SK-N-SH (cell line): ENCODE data around the gene ARID2.

Experiments used
- CTCF ChIP-seq: fragments of 200-600 bp; sonication (generic); IDR thresholded peaks from 2 replicates; pipeline ENCODE4 v1.6.1; 2017; ENCODE audit warnings: antibody characterized with exemption, mild to moderate bottlenecking, moderate library complexity
- GABPA ChIP-seq: IDR thresholded peaks from 2 replicates; pipeline ENCODE4 v1.4.0; 2012; ENCODE audit warnings: low read depth, mild to moderate bottlenecking
- JUND ChIP-seq: IDR thresholded peaks from 2 replicates; pipeline ENCODE4 v1.4.0; 2012
- NFIC ChIP-seq: IDR thresholded peaks from 2 replicates; pipeline ENCODE4 v1.4.0; 2012; ENCODE audit warnings: borderline replicate concordance
- RCOR1 ChIP-seq: fragments of 150-350 bp; IDR thresholded peaks from 2 replicates; pipeline ENCODE4 v1.6.1; 2017; ENCODE audit warnings: antibody characterized with exemption, low read length
- YY1 ChIP-seq: IDR thresholded peaks from 2 replicates; pipeline ENCODE4 v1.4.0; 2012; ENCODE audit warnings: low read depth, mild to moderate bottlenecking

GRCh38 chr12:45729233-45730083 lies at the start of gene ARID2:
- TF ChIP-seq CTCF = no peak
- TF ChIP-seq JUND = no peak
- no peak for TF ChIP-seq RCOR1
- no peak for TF ChIP-seq YY1
- TF ChIP-seq GABPA = no peak
- no peak for TF ChIP-seq NFIC
